ENCODE results near the gene KCNK16.
A peak's percentile ranks its signal among the peaks of the same experiment; 100 is the strongest.
"Not testable (repeated sequence)": the region's sequence is repeated elsewhere in the genome, so short reads cannot be mapped to it uniquely, and the experiment has no call there.

Gene KCNK16

DNA sequence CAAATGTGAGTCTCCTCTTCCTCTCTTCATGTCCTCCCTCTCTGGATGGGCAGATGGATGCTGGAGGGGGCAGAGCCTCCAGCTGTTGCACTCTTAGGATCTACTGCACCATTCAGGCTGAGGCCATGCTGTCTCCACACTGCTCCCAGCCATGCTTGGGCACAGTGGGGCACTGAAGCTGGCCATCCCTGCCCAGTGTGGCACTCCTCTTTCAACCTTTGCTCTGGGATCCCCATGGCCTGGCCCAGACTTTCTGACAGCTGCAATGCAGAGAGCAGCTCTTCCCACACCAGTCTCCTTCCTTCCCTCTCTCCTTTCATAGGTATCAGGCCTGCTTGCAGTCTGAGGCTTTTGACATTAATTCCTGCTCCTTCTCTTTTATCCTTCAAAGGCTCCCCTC is 17.6 kb downstream of the KCNK16 start:
- DNase-seq: no peak

GRCh38 chr6:39303425-39304153 is 18.9 kb downstream of the KCNK16 start:
- no peak for DNase-seq

GRCh38 chr6:39302669-39303424 is 19.7 kb downstream of the KCNK16 start:
- DNase-seq: peak; percentile 81

DNA sequence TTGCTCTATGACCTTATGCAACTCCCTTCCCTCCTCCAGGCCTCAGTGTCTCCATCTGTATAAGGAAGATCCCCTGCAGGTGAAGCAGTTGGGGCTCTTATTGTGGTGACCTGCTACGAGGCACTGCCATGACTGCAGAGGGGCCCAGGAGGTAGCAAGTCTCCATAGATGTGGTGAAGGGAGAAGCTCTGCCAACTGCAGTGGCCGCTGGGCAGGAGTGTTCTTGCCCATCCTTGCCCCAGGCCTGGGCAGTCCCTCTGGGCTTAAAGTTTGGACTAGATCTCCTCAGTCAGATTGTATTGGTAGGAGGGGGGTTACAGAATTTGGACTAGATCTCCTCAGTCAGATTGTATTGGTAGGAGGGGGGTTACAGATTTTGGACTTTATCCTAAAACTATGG is 20.5 kb downstream of the KCNK16 start:
- DNase-seq: no peak

DNA sequence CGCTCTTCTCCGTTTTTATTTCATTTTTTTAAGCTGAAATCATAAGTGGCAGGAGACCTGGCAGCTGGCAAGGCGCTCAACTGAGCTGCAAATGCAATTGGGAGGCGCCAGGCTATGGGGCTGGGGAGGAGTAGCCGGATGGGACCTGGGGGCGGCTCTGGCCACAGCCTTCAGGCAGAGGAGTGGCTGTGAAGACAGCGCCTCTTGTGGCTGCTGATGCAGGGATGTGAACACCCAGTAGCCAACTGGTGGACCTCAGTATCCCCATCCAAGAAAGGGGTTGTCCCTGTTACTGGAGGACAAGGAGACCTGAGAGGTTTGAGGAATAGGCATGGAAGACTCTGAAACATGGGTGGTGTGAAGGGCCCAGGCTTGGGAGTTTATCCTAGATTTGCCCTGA is 20.9 kb downstream of the KCNK16 start:
- no peak for DNase-seq

- no peak for DNase-seq
Measured at GRCh38 chr6:39300739-39301138, 21.8 kb downstream of the KCNK16 start.

GRCh38 chr6:39298061-39298460 is 24.4 kb downstream of the KCNK16 start:
- no peak for DNase-seq

- no peak for DNase-seq
Measured at GRCh38 chr6:39296745-39297640, 25.5 kb downstream of the KCNK16 start.

DNA sequence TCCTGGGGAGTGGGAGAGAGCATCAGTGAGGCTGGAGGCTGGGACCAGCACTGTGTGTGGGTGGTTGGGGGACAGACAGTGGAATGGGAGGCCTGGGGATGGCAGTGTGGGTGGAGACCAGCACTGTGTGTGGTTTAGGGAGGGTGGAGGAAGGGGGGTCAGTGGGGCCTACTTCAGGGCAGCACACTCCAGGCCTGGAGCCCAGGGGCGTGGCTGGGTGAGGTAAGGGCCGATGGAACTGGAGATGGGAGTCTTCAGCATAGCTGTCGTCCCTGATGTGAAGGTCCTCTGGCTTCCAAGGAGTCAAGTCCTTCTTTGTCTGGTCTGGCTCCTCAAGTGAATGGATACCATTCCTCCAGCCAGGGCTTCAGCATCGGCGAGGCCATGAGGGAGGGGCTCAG is 26.9 kb downstream of the KCNK16 start:
- no peak for DNase-seq

GRCh38 chr6:39294899-39295298 is 27.6 kb downstream of the KCNK16 start:
- DNase-seq: no peak

- DNase-seq: no peak
Measured at GRCh38 chr6:39294133-39294532, 28.4 kb downstream of the KCNK16 start.

DNA sequence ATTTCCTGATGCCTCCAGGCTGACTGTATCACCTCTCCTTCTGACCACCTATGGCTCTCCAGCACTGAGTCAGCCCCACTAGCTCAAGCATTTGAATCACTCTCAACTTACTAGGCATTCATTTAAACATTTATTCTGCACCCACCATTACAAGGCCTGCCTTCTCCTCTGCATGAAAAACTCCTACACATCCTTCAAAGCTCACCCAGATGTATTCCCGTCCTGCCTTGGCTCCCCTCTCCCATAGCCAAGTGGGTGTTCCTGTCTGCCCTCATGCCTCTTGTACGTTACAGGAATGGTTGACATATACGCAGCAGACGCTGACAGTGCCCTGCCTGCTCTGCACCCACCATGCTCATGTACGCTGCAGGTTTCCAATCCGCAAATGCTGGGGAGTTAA is 29.9 kb downstream of the KCNK16 start:
- no peak for DNase-seq

DNA sequence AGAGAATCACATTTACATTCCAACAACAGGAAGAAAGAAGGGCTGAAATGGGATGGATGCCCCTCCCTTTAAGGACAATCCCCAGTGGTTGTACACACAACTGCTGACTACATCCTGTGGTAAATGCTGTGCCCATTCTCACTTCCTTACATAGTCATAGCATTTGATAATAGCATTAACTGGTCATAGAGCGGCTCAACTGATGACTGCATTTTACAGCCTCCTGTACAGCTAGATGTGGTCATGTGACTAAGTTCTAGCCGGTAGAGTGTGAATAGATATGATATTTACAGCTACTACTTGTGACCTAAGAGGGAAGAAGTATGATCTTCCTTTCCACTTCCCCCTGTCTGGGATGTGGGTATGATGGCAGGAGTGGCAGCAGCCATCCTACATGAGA is 33.0 kb downstream of the KCNK16 start:
- no peak for DNase-seq

DNA sequence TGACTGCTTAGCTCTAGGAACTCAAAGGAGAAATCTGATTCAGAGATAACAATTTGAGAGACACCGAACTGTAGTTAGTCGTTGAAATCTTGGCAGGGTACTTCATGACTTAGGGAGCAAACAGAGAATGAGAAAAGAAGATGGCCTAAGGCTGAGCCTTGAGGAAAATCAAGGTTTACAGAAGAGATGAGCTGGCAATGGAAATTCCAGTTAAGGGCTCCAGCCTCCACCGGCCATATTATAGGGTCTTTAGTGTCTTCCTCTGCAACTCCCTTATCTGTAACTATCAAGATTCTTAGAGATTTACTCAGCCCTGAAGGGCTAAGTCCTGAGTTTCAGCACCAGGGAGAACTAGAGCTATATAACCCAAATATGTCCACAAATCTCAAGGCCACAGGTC is 34.9 kb downstream of the KCNK16 start:
- DNase-seq: no peak

DNA sequence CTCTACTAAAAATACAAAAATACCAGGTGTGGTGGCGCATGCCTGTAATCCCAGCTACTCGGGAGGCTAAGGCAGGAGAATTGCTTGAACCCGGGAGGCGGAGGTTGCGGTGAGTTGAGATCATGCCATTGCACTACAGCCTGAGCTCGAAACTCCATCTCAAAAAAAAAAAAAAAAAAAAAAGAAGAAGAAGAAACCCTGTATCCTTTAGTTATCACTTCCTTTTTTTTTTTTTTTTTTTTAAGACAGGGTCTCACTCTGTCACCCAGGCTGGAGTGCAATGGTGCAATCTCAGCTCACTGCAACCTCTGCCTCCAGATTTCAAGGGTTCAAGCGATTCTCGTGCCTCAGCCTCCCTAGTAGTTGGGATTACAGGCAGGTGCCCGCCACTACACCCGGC is 35.9 kb downstream of the KCNK16 start:
- not testable (repeated sequence) for DNase-seq

GRCh38 chr6:39282774-39283173 is 39.7 kb downstream of the KCNK16 start:
- no peak for DNase-seq

DNA sequence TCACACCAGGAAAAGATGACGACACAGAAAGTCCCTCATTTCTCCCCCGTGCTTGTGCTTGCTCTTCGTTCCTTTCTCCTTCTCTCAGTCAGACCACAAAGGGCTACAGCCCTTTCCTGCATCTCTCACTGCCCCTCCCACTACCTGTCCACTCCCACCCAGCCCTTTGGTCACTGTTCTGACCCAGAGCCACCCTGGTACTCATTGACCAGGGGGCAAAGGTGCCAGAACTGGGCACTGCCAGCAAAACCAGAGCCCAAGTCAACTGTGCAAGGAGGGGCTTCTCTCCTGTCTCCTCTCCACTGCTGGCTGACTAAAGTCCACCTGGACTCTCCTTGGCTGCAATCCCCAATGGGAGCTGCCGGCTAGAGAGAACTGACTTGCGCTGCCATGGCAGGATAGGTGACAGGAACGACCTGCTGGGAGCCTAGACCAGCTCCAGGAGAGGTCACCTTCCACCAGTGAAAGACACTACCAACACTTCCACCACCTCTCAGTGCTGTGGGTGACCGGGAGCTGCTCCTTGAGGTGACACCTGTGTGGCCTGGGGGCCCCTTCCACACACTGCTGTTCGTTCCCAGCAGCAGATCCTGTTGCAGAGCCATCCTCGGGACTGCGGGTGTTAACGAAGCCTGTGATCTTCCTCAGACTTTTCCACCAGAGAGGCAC is 41.1 kb downstream of the KCNK16 start:
- DNase-seq: no peak

DNA sequence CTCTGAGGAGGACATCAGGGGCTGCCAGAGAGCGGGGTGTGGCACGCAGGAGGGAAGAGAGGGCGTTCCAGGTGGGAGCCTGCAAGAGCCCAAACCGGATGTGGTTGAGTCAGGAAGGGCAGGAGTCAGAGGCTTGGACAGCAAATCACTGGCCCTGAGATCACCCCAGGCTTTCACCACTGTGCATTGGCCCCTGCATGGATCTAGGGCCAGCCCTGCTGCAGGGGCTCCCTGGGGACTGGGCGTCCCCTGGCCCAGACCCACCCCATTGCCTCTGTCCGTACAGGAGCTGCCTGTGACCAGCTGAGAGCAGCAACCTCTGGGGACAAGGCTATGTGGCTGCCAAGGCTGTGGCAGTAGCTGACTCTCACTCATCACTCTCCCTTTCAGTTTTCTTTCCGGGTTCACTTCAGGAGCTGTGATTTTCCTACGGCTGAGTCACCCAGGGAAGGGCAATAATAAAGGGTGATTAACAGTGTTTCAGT is 42.2 kb downstream of the KCNK16 start:
- no peak for DNase-seq

- no peak for DNase-seq
Measured at GRCh38 chr6:39279539-39279938, 43.0 kb downstream of the KCNK16 start.

GRCh38 chr6:39276379-39276995 is 46.0 kb downstream of the KCNK16 start:
- DNase-seq: no peak

DNA sequence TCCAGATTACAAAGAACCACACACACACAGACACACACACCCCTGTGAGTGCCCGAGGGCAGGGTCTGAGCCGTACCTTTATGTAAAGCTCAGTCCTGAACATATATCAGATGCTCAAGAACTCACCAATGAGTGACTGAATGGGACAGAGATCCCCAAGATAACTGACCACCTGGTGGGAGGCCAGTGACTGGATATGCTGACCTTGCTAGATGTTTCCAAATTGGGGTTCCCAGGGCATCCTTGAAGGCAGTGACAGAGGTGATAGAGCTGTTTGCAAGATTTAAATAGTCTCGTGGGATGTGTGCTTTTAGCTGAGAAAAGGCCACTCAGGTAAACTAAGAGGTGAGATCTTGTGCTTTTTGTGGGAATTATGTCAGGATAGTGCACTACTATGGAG is 47.6 kb downstream of the KCNK16 start:
- no peak for DNase-seq

GRCh38 chr6:39274471-39274870 is 48.0 kb downstream of the KCNK16 start:
- no peak for DNase-seq

Measured in CD4-positive, alpha-beta T cell treated with Interleukin-21 for 1 hour (primary cell).